GM11168 (cell line): ENCODE measurements around the gene CXCL6.

ENCODE experiments used
- in situ Hi-C: fragments of 300-500 bp; cut with MboI; formaldehyde crosslinking; loops from one replicate; pipeline ENCODE4 v1.12.0; 2022; ENCODE audit warnings: low sequenced_read_pairs; ENCODE audit not compliant: unreplicated experiment

CXCL6 gene

DNA sequence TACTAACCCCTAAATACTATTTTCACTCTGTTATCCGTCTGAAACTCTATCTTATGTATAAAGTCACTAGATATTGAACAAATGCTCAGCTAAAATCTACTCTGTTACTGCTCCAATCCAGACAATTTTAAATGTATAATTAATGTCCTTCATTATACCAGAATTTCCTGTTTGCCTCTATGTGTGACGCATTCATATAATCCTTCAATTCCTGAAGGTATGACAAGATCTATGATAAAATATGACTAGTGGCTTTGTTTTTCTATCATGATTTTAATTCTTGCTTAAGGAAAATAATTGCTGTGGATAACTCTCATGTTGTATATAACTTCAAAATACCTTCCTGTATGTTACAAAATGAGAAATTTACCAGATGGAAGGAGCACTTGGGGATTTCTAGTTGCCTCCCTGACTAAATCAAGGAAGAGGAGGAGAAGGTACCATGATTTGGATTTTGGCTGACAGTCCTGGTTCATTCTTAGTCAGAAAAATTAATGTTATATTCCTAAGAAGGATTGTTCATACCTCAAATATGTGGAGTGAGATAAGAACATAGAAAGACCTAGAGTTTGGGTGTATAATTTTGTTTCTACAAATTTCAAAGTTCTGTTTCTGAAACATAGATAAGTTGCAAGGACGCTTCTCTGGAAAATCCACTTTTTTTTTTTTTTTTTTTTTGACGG, 4.9 kb downstream of the CXCL6 start:
- in situ Hi-C loops, result no loop called here

DNA sequence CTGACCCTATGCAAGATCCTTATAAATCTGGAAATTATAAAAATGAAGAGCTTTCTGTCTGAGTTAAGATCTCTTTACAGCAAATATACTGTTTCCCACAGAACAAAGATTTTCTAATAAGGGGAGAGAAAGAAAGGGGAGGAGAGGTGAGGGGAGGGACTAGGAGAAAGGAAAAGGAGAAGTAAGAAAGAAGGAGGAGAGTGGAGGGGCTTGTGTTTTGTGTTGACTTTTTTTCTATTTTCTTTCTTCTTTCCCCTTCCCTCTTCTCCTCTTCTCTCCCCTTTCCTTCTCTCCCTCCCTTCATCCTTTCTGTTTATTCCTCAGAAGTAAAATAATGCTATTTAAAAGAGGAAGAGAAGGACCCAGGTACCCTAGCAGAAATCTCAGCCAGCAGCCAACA, 6.2 kb downstream of the CXCL6 start:
- in situ Hi-C loops, result no loop called here

DNA sequence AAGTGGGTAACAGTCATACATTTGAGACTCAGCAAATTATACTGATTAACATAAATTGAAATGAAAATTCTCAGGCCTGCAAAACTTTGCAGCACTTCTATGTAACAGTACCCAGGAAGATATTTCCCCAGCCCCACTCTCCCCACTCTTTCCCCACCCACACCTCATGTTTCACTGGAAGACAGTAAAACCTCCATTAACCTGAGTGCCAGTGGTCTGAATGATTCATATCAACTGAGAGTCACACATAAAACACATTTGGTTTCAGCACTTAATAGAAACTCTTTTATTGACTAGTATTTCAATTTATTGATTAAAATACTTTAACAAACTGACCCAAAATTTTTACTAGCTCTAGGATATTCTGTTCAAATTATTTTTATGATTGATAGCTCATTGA, 6.9 kb downstream of the CXCL6 start:
- in situ Hi-C loops, result no loop called here

DNA sequence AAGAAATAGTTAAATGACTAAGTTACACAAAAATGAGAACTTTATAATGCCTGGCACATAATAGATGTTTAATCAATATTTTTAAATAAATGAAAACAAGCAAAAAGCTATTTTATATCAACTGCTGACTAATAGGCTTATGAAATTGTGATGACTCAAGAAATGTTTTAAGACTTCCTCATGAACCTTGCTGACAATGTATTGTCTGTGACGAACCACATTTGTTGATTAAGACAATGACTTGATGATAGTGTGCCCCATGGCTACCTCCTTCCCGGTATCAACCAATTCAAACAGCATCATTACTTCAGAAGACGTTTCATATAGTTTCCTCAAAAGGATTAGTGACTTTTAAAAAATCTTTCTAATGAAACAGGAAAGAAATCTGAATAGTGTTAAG, 7.9 kb downstream of the CXCL6 start:
- in situ Hi-C loops, result no loop called here

DNA sequence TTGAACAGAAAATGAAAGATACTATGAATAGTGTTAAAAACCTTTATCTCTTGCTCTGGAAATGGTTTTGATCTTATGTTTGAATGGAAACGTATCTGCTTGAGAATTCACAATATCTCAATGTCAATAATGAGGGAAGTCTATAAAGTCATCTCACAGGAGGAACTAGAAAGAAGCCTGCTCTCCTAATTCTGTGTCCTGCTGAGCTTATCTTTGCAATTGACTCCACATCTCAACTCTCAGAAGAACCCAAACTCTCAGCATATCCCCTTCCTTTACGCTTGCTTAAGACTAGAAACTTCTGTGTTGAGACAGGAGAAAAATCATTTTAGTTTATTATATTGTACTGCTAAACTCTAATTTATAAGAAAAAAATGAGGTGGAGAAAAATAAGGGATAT, 8.3 kb downstream of the CXCL6 start:
- in situ Hi-C loops, result no loop called here

DNA sequence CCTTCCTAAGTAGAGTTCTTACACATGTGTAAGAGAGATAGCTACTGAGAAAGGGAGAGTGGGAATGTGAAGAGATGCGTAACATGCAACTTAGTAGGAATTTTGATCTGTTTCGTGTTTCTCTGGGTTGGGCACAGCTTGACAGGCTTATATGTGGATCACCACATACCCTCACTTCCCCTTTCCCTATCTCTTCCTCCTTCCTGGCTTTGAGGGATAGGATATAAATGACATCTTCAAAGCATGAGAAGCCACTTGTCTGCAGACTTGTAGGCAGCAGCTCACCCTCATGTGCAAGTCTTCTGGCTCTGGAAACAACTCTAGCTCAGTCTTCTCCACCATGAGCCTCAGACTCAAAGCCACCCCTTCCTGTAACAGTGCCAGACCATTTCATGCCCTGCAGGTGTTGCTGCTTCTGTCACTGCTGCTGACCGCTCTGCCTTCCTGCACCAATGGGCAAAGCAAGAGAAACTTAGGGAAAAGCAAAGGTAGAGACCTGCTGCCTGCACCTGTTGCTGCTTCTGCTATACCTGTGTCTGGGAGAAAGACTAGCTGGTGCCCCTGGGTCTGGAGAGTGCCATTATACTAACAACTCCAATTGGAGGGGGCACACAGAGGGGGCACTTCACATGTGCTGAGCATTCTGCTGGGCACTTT, 11.2 kb downstream of the CXCL6 start:
- in situ Hi-C loops, result no loop called here

DNA sequence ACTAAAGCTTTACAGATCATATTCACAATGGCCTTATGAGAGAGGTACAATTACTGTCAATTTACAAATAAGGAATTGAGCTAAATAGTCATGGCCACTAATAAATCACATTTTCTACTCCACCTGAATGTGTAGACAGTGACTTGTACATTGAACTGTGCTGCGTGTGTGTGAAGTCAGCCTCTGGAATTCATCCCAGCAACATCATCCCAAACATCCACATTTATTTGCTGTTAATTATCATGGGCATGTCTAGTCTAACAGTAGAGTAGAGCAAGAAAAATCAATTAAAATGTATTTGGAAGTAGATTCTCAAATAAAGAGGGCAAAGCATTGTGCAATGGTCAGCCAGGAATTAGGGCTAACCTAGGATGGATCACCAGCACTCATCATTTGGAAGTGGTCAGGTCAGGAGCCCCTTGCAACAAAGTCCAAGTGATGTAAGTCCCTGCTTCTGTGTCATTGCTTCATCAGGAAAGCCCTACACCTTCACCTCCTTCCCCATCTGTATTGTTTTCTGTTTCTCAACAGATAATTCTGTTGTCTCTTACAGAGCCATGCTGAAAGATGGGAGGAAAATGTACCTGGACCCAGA, 11.8 kb downstream of the CXCL6 start:
- in situ Hi-C loops, result no loop called here

DNA sequence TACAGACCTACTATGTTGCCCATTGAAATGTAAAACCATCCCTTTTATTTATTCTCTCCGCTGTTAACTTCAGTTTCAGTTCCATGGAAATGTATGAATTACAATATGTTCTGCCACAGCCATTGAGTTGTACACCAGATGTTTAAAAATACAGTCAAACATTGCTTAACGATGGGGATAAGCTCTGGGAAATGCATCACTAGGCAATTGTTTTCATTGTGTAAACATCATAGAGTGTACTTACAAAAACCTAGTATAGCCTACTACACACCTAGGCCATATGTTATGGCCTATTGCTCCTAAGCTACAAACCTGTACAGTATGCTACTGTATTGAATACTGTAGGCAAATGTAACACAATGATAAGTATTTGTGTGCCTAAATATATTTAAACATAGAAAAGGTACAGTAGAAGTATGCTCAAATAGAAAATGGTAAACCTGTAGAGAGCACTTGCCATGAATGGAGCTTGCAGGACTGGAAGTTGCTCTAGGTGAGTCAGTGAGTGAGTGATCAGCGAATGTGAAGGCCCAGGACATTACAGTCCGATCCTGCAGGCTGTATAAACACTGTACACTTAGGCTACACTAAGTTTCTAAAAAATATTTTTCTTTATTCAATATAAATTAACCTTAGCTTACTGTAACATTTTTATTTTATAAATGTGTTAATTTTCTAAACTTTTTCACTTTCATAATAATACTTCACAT, 13.9 kb downstream of the CXCL6 start:
- in situ Hi-C loops, result no loop called here

DNA sequence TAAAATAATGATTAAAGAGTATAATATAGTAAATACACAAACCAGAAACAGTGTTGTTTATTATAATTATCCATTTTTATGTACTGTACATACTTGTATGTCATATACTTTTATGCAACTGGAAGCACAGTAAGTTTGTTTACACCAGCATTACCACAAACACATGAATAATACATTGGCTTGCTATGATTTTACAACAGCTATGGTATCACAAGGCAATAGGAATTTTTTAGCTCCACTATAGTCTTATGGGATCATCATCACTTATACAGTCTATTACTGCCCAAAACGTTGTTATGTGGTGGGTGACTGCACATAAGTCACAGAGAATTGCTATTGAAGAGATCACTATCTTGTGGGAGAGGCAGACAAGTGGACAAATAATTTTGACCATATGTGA, 14.8 kb downstream of the CXCL6 start:
- in situ Hi-C loops, result no loop called here

DNA sequence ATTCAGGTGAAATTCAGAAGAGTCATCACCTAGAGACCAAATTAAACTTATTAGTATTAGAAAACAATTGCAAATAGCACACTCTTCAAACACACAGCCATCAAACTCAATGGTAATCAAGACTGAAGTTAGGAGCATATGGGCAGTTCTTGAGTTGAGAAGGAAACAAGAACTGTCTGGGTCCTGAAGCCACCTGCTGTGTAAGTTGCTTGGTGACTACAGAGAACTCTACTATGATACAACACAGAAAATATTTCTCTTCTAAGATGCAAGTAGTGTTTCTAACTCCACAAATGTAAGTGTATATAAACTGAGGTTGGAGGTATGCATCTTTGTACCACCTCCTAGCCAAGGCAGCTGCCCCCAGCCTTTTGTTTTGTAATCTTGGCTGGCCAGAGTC, 16.3 kb downstream of the CXCL6 start:
- in situ Hi-C loops, result no loop called here

DNA sequence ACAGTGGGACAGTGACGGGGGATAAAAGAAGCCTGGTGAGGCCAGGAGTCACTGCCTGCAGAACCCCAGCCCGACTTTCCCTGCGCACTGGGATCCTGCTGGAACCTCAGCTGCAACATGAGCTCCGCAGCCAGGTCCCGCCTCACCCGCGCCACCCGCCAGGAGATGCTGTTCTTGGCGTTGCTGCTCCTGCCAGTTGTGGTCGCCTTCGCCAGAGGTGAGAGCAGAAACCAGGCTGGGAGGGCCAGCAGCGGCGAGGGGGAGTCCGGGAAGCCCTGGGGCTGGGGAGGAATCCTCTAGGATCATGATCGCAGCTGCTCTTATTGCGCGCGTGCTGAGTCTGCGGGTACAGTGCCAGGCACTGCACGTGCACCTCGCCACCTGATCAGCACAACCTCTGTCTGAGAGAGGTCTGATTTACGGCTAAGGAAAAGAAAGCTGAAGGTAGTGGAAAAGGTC, 16.8 kb downstream of the CXCL6 start, which contains the start of gene PF4V1:
Gene PF4V1 (plus strand): TSS at position 51 of the 459 bp plus-strand sequence. CDS start 67 bp downstream, at position 118.
- in situ Hi-C loops, result no loop called here

DNA sequence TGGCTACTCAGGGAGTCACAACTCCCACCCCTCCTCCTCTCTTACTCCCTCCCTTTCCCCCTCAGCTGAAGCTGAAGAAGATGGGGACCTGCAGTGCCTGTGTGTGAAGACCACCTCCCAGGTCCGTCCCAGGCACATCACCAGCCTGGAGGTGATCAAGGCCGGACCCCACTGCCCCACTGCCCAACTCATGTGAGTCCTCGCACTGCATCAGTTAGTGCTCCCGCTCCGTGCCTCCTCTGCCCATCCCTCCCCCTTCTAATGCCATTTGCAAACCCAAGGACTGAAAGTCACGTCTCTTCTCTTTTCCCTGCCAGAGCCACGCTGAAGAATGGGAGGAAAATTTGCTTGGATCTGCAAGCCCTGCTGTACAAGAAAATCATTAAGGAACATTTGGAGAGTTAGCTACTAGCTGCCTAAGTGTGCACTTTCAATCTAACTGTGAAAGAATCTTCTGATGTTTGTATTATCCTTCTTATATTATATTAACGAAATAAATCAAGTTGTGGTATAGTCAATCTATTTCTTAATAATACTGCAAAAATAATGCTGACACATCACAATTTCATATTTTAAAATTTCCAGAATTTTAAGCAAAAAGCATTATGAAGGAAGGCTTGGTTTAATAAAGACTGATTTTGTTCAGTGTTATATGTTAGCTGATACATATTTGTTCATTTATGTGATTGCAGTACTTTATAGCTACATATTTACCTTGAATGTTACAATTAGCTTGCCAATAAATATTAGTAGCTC, 17.4 kb downstream of the CXCL6 start:
- in situ Hi-C loops, result no loop called here

DNA sequence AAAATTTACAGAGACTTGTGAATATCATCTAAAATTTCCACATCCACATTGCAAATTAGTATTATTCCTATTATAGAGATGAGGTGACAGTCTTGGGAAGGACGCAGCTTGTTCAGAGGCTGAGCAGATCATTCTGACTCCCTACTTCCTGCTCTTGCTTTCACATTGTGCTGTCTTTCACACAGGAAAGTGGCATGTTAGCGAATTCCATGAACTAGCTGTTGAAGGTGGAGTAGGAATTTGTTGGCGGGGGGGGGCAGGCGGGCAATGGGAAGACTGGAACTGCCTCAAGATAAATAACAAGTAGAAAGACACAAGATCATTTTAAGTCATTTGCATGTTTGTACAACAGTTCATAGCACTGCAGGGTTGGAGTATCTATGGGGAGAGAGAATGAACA, 18.9 kb downstream of the CXCL6 start:
- in situ Hi-C loops, result no loop called here

DNA sequence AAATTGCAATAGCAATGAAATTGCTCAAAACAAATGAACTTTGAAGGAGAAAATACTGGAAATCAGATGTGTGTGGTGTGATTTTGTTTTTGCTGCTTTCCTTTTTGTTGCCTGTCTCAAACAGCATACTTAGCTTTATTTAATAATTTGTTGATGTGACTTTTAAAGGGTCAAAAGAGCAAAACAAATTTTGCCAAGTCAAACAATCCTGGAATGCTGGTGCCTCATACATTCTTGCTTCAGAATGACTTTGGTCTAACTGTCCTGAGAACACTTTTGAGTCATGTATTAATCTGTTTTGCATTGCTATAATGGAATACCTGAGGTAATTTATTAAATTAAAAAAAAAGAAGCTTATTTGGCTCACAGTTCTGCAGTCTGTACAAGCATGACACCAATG, 20.0 kb downstream of the CXCL6 start:
- in situ Hi-C loops, result no loop called here

DNA sequence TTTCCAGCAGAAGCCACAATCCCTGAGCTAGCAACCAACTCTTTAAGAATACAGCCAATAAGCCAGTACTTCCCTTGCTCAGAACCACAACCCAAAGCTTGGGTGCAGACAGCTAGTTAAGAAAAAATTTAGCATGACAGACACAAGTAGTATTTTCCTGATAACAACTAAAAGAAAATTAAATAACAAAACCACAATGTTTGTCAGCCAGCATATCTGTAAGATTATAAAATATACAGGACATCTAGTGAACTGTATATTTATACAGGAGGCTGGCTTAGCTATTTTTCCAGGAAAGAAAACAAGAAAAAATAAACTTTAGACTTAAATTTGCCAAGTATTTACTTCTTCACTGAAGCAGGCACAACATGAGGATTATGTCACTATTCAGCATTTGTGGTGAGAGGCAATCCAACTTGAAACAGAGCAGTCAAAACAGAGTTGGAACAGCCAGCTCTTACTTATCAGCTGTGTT, 23.2 kb downstream of the CXCL6 start:
- in situ Hi-C loops, result no loop called here

DNA sequence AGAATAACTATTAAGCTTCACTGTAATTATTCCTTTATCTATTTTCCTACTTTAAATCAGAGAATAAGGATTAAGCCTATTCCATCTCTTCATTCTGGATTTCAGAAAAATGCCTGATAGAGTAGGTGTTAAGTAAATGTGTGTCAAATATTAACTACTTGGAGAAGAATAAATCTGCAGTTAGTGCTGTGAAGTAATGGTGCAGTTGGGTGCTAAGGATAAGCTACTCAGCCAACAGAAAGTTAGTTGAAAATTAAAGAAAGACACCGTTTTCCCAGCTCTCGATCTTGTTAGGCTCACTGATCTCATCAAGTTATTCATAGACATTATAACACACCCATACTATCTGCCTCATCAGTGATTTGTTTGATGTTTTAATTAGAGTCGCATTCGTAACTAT, 23.7 kb downstream of the CXCL6 start:
- in situ Hi-C loops, result no loop called here

DNA sequence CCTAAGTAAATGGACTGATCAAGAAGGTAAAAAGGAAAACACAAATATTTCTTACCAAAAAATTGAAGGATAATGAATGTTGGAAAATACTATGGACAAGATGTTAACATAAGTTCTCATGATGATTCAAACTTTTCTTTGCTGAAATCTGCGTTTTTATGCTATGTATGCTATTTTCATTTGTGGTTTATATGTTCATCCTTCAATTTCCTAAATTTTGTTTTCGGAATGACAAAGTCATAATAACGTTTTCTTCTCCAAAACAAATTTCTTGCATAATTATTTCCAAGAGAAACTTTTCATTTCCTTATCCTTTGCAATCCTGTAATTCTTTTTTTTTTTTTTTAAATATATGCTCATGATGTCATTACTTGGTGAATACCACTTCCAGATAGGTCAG, 24.4 kb downstream of the CXCL6 start:
- in situ Hi-C loops, result no loop called here

DNA sequence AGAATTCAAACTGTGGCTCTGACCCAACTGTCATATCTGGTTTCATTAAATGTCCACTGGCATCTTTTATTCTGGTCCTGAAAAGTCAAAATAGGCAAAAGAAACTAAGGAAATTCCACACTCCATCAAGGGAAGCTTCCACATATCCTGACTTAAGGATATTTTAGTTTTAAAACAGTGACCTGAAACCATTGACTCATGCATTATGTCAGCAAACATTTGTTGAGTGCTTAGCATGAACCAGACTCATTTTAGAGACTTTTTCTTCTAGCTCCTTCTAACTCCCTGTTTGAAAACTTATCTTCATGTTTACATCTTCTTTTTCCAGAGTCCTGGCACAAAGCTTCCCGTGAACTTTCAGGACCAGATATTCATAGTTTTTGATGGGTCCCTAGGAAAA, 25.8 kb downstream of the CXCL6 start:
- in situ Hi-C loops, result no loop called here

DNA sequence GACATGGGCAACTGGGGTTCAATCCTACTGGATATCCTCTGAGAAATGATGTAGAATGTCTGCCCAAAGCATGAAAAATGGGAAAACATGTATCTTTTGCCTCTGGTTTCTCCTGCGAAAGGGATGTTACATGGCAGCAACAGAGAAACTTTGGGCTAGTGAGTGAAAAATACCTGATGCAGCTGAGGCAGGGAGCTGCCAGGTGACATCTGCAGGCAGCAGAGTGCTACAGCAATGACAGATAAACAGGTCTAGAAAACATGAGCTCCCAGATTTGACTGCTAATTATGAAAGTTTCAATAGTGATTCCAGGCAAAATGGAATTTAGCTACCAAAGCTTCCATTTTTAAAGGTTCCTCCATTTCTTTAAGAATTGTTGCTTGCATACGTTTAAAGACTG, 27.9 kb downstream of the CXCL6 start:
- in situ Hi-C loops, result no loop called here

DNA sequence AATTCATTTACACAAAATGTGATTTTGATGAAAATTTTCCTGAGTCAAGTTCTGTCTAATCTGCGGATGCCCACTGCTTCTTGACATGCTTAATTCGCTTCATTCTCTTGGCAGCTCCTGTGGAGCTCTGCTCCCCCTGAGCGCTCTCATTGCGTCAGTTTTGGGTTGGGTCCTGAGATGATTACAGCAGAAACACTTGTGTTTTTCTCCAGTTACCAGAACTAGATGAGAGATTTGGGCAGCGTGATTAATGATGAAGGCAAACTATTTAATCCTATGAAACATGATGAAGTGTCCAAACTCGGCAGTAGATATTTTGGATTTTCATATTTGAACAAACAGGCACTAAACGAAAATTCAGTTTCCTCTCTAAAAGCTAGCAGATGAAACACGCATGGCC, 28.5 kb downstream of the CXCL6 start:
- in situ Hi-C loops, result no loop called here
